ENCODE data around the gene CNTNAP2.

GRCh38 chr7:147070886-147071285 is 954.3 kb downstream of the CNTNAP2 start:
- no peak for TF ChIP-seq CTCF (IDR thresholded peaks at IDR 0.05; ENCODE audit: insufficient read depth, low read length, poor library complexity, severe bottlenecking)
- no peak for TF ChIP-seq EZH2phosphoT487 (conservative IDR thresholded peaks at IDR 0.05; ENCODE audit: low read length)
